AG08396 (cell line): ENCODE measurements around the gene PDE4D.
A peak's percentile ranks its signal among the peaks of the same experiment; 100 is the strongest.
"Not testable (repeated sequence)": the region's sequence is repeated elsewhere in the genome, so short reads cannot be mapped to it uniquely, and the experiment has no call there.

Experiments
- DNase-seq: peaks from one replicate; pipeline ENCODE4 v3.0.0; 2012; ENCODE audit warnings: low spot score, mixed read lengths

PDE4D gene

GRCh38 chr5:59066367-59067163, 827.0 kb downstream of the PDE4D start:
- DNase-seq: no peak

GRCh38 chr5:59065554-59065953, 828.0 kb downstream of the PDE4D start:
- DNase-seq: no peak

GRCh38 chr5:59064293-59064692, 829.2 kb downstream of the PDE4D start:
- DNase-seq: no peak

- DNase-seq: no peak
Observed at GRCh38 chr5:59062986-59063683, 830.4 kb downstream of the PDE4D start.

GRCh38 chr5:59061377-59061776, 832.1 kb downstream of the PDE4D start:
- DNase-seq: no peak

- DNase-seq: no peak
Observed at GRCh38 chr5:59058969-59059687, 834.4 kb downstream of the PDE4D start.

- DNase-seq: no peak
Observed at GRCh38 chr5:59058237-59058636, 835.3 kb downstream of the PDE4D start.

- DNase-seq: not testable (repeated sequence)
Observed at GRCh38 chr5:59056599-59056998, 836.9 kb downstream of the PDE4D start.

- DNase-seq: no peak
Observed at GRCh38 chr5:59055745-59056448, 837.6 kb downstream of the PDE4D start.

GRCh38 chr5:59054963-59055528, 838.5 kb downstream of the PDE4D start:
- DNase-seq: no peak

GRCh38 chr5:59051951-59052350, 841.6 kb downstream of the PDE4D start:
- DNase-seq: no peak

GRCh38 chr5:59049095-59049494, 844.4 kb downstream of the PDE4D start:
- no peak for DNase-seq

GRCh38 chr5:59042201-59043055, 851.1 kb downstream of the PDE4D start:
- peak; percentile 20 for DNase-seq

GRCh38 chr5:59041355-59041754, 852.2 kb downstream of the PDE4D start:
- no peak for DNase-seq

- DNase-seq: no peak
Observed at GRCh38 chr5:59040804-59041201, 852.7 kb downstream of the PDE4D start.

- DNase-seq: no peak
Observed at GRCh38 chr5:59040024-59040803, 853.3 kb downstream of the PDE4D start.

- DNase-seq: peak; percentile 79
Observed at GRCh38 chr5:59039296-59040023, 854.1 kb downstream of the PDE4D start.

GRCh38 chr5:59038798-59039295, 854.7 kb downstream of the PDE4D start:
- DNase-seq: no peak
